K562 (cell line): ENCODE data around the gene UQCRH. TPM values are rescaled to one million over a fixed set of nuclear protein-coding genes. Genes with fewer than 3 reads are reported as not detected.
A peak's percentile ranks its signal among the peaks of the same experiment; 100 is the strongest.

Source experiments
- DDX20 ChIP-seq: fragments of 450-650 bp; IDR thresholded peaks from 2 replicates; pipeline ENCODE4 v1.6.1; 2016; ENCODE audit warnings: missing genetic modification characterization, low read depth, mild to moderate bottlenecking, missing compliant biosample characterization, moderate library complexity
- DEAF1 ChIP-seq: fragments of 450-650 bp; formaldehyde crosslinking; IDR thresholded peaks from 2 replicates; pipeline ENCODE4 v1.4.0; 2020; ENCODE audit warnings: mild to moderate bottlenecking, moderate library complexity
- FOXP1 ChIP-seq: sonication (generic); formaldehyde crosslinking; IDR thresholded peaks from 2 replicates; pipeline ENCODE4 v1.8.0; 2022; ENCODE audit warnings: mild to moderate bottlenecking, missing genetic modification reagents
- ID3 ChIP-seq, 2 experiments: fragments of 250-450 bp in 1 of 2; fragments of 450-650 bp in 1 of 2; sonication (Bioruptor Pico) in 1 of 2; IDR thresholded peaks; 2 replicates each; pipeline versions ENCODE4 v1.6.1 to v1.8.0; 2016 to 2021; ENCODE audit warnings: mild to moderate bottlenecking in 2 of 2, moderate library complexity in 2 of 2, missing compliant biosample characterization in 1 of 2, missing genetic modification characterization in 1 of 2
- MEIS2 ChIP-seq: fragments of 450-650 bp; IDR thresholded peaks from 2 replicates; pipeline ENCODE4 v1.6.1; 2014; ENCODE audit warnings: mild to moderate bottlenecking; ENCODE audit not compliant: partially characterized antibody
- MTA3 ChIP-seq: fragments of 450-650 bp; formaldehyde crosslinking; IDR thresholded peaks from 2 replicates; pipeline ENCODE4 v1.6.1; 2017; ENCODE audit warnings: mild to moderate bottlenecking, borderline replicate concordance
- RAD21 ChIP-seq, 2 experiments: fragments of 250-450 bp in 1 of 2; fragments of 450-650 bp in 1 of 2; sonication (Bioruptor Pico) in 1 of 2; formaldehyde crosslinking in 1 of 2; IDR thresholded peaks in 1 of 2; conservative IDR thresholded peaks in 1 of 2; 2 replicates each; pipeline versions ENCODE4 v1.4.0 to v1.8.0; 2020 to 2022; ENCODE audit warnings: mild to moderate bottlenecking in 2 of 2, moderate library complexity in 1 of 2
- REST ChIP-seq, 2 experiments: fragments of 450-650 bp; formaldehyde crosslinking in 1 of 2; IDR thresholded peaks; 2 replicates each; pipeline versions ENCODE4 v1.4.0 to v1.6.1; 2014 to 2020; ENCODE audit warnings: mild to moderate bottlenecking in 2 of 2, borderline replicate concordance in 1 of 2, low read depth in 1 of 2
- ZBTB33 ChIP-seq: sonication (generic); formaldehyde crosslinking; IDR thresholded peaks from 2 replicates; pipeline ENCODE4 v1.8.1; 2023; ENCODE audit warnings: mild to moderate bottlenecking, missing genetic modification reagents
- polyA plus RNA-seq, 8 experiments: library from polyadenylated mRNA; depleted of rRNA in 4 of 8; stranded (reverse) in 5 of 8; unstranded in 3 of 8; fragments of >200 nt; fragmentation: Nextera tagmentation in 2 of 8; fragmentation: Illumina TruSeq in 1 of 8; extraction: Ambion mirVana in 2 of 8; extraction: Trizol in 1 of 8; gene quantifications; 2 replicates each; pipeline versions ENCODE4 v1.2.1 to v1.2.3, GENCODE V29; 2011 to 2014; ENCODE audit warnings: inconsistent platforms in 1 of 8, missing spikeins in 1 of 8
- total RNA-seq, 7 experiments: library from RNA; depleted of rRNA in 6 of 7; stranded (reverse); fragments of >200 nt in 6 of 7; fragmentation: Illumina TruSeq in 2 of 7; extraction: Trizol in 2 of 7; gene quantifications; 2 replicates each; pipeline versions ENCODE4 v1.2.1 to v1.2.3, GENCODE V29; 2011 to 2021; ENCODE audit warnings: low replicate concordance in 1 of 7

UQCRH gene
- total and polyA plus RNA-seq, 9 of the 15 experiments (the other 6 are each of a cell fraction or from before 2014, with no cell fraction given), result 1,267 to 5,184 (median 2,410) TPM

GRCh38 chr1:46285730-46286477, 17.6 kb upstream of the UQCRH start (continued):
- peak; percentile 99 for TF ChIP-seq ZBTB33
- TF ChIP-seq FOXP1 (CRISPR knock-in tag), result peak; percentile 54; the same call in 1 of the 2 replicates
- peak; percentile 70 for TF ChIP-seq REST (IDR thresholded peaks at IDR 0.05; ENCODE audit: borderline replicate concordance)
- TF ChIP-seq REST (CRISPR knock-in tag; IDR thresholded peaks at IDR 0.05; ENCODE audit: low read depth), result peak; percentile 70; the same call in 1 of the 2 replicates
- TF ChIP-seq MTA3, result peak; percentile 27
- TF ChIP-seq DDX20 (tag), result no peak
- peak; percentile 21 to 55 for TF ChIP-seq RAD21 (CRISPR knock-in tag; conservative IDR thresholded peaks at IDR 0.05 in 1 of 2, IDR thresholded peaks at IDR 0.05 in 1 of 2)
- no peak for TF ChIP-seq ID3 (CRISPR knock-in tag; IDR thresholded peaks at IDR 0.05)
- TF ChIP-seq ID3 (tag; IDR thresholded peaks at IDR 0.05), result 0 out of 2 replicates have a peak, but pooled peaks have one; percentile 43
- 0 out of 2 replicates have a peak, but pooled peaks have one; percentile 3 for TF ChIP-seq DEAF1 (CRISPR knock-in tag)
- TF ChIP-seq MEIS2, result peak; percentile 92
